ENCODE results near the gene ADARB1. TPM values are rescaled to one million over a fixed set of nuclear protein-coding genes. Genes with fewer than 3 reads are reported as not detected.

The ADARB1 gene
- total and polyA plus RNA-seq, 2 of the 8 experiments (the other 6 are each of a cell fraction or from before 2014, with no cell fraction given) = 4.7 to 14.9 TPM

DNA sequence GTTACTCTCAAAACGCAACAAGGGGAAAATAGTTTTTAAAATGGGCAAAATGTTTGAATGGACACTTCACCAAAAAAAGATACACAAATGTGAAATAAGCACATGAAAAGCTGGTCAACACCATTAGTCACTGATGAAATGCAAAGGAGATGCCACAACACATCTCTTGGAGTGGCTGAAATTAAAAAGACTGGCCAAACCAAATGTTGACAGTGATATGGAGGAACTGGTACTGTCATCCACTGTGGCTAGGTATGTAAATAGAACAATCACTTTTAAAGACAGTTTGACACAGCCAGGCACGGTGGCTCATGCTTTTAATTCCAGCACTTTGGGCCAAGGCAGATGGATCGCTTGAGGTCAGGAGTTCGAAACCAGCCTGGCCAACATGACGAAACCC, 122.2 kb downstream of the ADARB1 start:
- CTCF ChIA-PET (ENCODE audit: partially characterized antibody) = interaction anchor here (0.8 to 1.1 kb wide), 3 partner anchors 11 to 273 kb away, joined by 3 to 4 read pairs (median 3); no protein-coding TSS in a partner anchor
- no peak for TF ChIP-seq JUND (IDR thresholded peaks at IDR 0.05; ENCODE audit: low read length)
- TF ChIP-seq RXRA (IDR thresholded peaks at IDR 0.05; ENCODE audit: insufficient read depth, low read depth, low read length) = no peak
- FAIRE-seq = no peak

More for the DNA sequence above, 122.2 kb downstream of the ADARB1 start:
- no peak overlapping the region for H2AFZ ChIP-seq (ENCODE audit: low read length)
- H2BK15ac ChIP-seq (ENCODE audit: low read length) = no peak overlapping the region
- H3K14ac ChIP-seq (ENCODE audit: insufficient read length) = no peak overlapping the region
- POLR2A ChIA-PET (ENCODE audit: partially characterized antibody) = no interaction called here
- no peaks in the 10 kb centered on the region for H3K4me1 ChIP-seq (replicated peaks in 1 of 4; ENCODE audit: control insufficient read depth in 3 of 4, insufficient read depth in 4 of 4, low read length in 3 of 4)
- H2BK20ac ChIP-seq (ENCODE audit: low read length) = no peak overlapping the region
- no peaks in the 10 kb centered on the region for H3K27me3 ChIP-seq (replicated peaks in 1 of 4; ENCODE audit: control insufficient read depth in 3 of 4, extremely low read depth in 1 of 4, insufficient read depth in 3 of 4, low read length in 3 of 4)
- no peak overlapping the region for H4K91ac ChIP-seq (replicated peaks; ENCODE audit: insufficient read length, low read length)
- no peaks in the 10 kb centered on the region for H3K23me2 ChIP-seq (ENCODE audit: low read depth, low read length)
- no peak overlapping the region for H2BK5ac ChIP-seq (ENCODE audit: low read depth, low read length)
- H4K8ac ChIP-seq (ENCODE audit: extremely low read depth, insufficient read depth, low read length) = no peak overlapping the region
- peaks cover 0 to 2% of the 10 kb centered on the region in 2 experiments for H4K20me1 ChIP-seq (replicated peaks in 1 of 2; ENCODE audit: control insufficient read depth in 1 of 2, insufficient read depth in 2 of 2, low read length in 2 of 2)
- H2AK5ac ChIP-seq (ENCODE audit: low read depth, low read length) = no peak overlapping the region
- H3K27ac ChIP-seq (ENCODE audit: low read depth, low read length) = no peak overlapping the region
- no peak overlapping the region for H3K56ac ChIP-seq (replicated peaks; ENCODE audit: insufficient read length, low read depth, low read length)
- H3K23ac ChIP-seq (ENCODE audit: insufficient read length) = no peak overlapping the region
- no peak overlapping the region for H3K9ac ChIP-seq (replicated peaks in 1 of 4; ENCODE audit: extremely low read depth in 1 of 4, low read depth in 3 of 4, low read length in 3 of 4)
- WGBS, 2 experiments (ENCODE audit: extremely low coverage in 1 of 2, insufficient coverage in 1 of 2, insufficient read length in 1 of 2, insufficient replicate concordance in 2 of 2, low coverage in 1 of 2, low lambda C conversion rate in 2 of 2, missing lambda C conversion rate in 1 of 2) = 87% methylated on average over 5 of the region's 5 CpGs; no CpG with 5 or more reads in 1 of the 2 experiments
- H3K36me3 ChIP-seq (ENCODE audit: control insufficient read depth in 2 of 4, insufficient read depth in 4 of 4, low read length in 3 of 4) = no peaks in the 10 kb centered on the region
- no peak for DNase-seq (ENCODE audit: low read depth in 1 of 2, low spot score in 2 of 2)
- no peak overlapping the region for H2BK12ac ChIP-seq (ENCODE audit: low read depth, low read length)
- H3K9me3 ChIP-seq (ENCODE audit: insufficient read depth in 2 of 2, low read depth in 1 of 2, low read length in 1 of 2) = no peaks in the 10 kb centered on the region
- H2BK120ac ChIP-seq (replicated peaks; ENCODE audit: low read depth, low read length) = no peak overlapping the region
- no peaks in the 10 kb centered on the region for H3K79me1 ChIP-seq (ENCODE audit: low read depth, low read length)
- H4K5ac ChIP-seq (ENCODE audit: insufficient read length, low read depth, low read length) = no peak overlapping the region
- no peak overlapping the region for H3K4me2 ChIP-seq (ENCODE audit: insufficient read depth in 1 of 2, low read depth in 2 of 2, low read length in 2 of 2)
- H3K79me2 ChIP-seq (ENCODE audit: control insufficient read depth in 1 of 2, insufficient read depth in 2 of 2, low read length in 2 of 2) = no peaks in the 10 kb centered on the region
- H3K18ac ChIP-seq (ENCODE audit: extremely low read depth, low read length) = no peak overlapping the region
- H3K4me3 ChIP-seq (ENCODE audit: extremely low read depth in 1 of 4, insufficient read depth in 2 of 4, low read depth in 3 of 4, low read length in 4 of 4) = no peak overlapping the region
- no peak overlapping the region for H3K4ac ChIP-seq (replicated peaks; ENCODE audit: insufficient read length, low read depth, low read length)

All from H1 (cell line).